Esophagus muscularis mucosa (tissue), 4 donors: Measurements from ENCODE around the gene RASAL2. TPM values are rescaled to one million over a fixed set of nuclear protein-coding genes. Genes with fewer than 3 reads are reported as not detected.

Experiments used
- DNase-seq: peaks from one replicate; pipeline ENCODE4 v3.0.0-alpha.2; 2017; ENCODE audit errors: extremely low spot score
- H3K27ac ChIP-seq, 4 donors: fragments of 200-600 bp; sonication (generic); replicated peaks in 1 of 4; 1 replicate in 3 of 4; 2 replicates in 1 of 4; pipeline ENCODE4 v1.5.1; 2016 to 2019; ENCODE audit warnings: mild to moderate bottlenecking in 1 of 4
- H3K27me3 ChIP-seq, 4 donors: fragments of 200-600 bp; sonication (generic); one replicate each; pipeline versions ENCODE4 v1.5.1 to v1.6.0; 2016 to 2019
- H3K36me3 ChIP-seq, 4 donors: fragments of 200-600 bp; sonication (generic); one replicate each; pipeline ENCODE4 v1.5.1; 2016 to 2019
- H3K4me1 ChIP-seq, 4 donors: fragments of 200-600 bp; sonication (generic); one replicate each; pipeline ENCODE4 v1.5.1; 2016 to 2019
- H3K4me3 ChIP-seq, 4 donors: fragments of 200-600 bp; sonication (generic); 1 replicate in 2 of 4; 2 replicates in 2 of 4; pipeline ENCODE4 v1.5.1; 2016 to 2019; ENCODE audit warnings: mild to moderate bottlenecking in 4 of 4, moderate library complexity in 1 of 4
- H3K9me3 ChIP-seq, 4 donors: fragments of 200-600 bp; sonication (generic); 1 replicate in 3 of 4; 2 replicates in 1 of 4; pipeline ENCODE4 v1.5.1; 2016 to 2019
- EP300 ChIP-seq: sonication (generic); formaldehyde crosslinking; IDR thresholded peaks from one replicate; pipeline ENCODE4 v1.6.1; 2017; ENCODE audit warnings: antibody characterized with exemption
- POLR2A ChIP-seq: fragments of 450-650 bp; IDR thresholded peaks from one replicate; pipeline ENCODE4 v1.6.1; 2017; ENCODE audit warnings: antibody characterized with exemption, moderate library complexity, mild to moderate bottlenecking, low read depth
- POLR2AphosphoS5 ChIP-seq, 2 donors: sonication (generic); formaldehyde crosslinking; IDR thresholded peaks; one replicate each; pipeline ENCODE4 v1.6.1; 2017; ENCODE audit warnings: antibody characterized with exemption in 2 of 2
- WGBS: methylation state at CpG from one replicate; pipeline ENCODE4 v1.1.5; 2018; 5-methylcytosine and 5-hydroxymethylcytosine counted together
- intact Hi-C: fragments of 100-400 bp; cut with DNase I; formaldehyde crosslinking; loops from one replicate; pipeline ENCODE4 v1.15.1; 2023
- total RNA-seq, 4 donors: library from RNA; depleted of rRNA; stranded (reverse); fragments of >200 nt; gene quantifications; one replicate each; pipeline versions ENCODE4 v1.1.0 to v1.2.1, GENCODE V29; 2016
- TF ChIP-seq, protein P1 (sequence below), 3 experiments: fragments of 200-600 bp in 2 of 3; fragments of 450-650 bp in 1 of 3; sonication (generic) in 2 of 3; IDR thresholded peaks; one replicate each; pipeline ENCODE4 v1.5.1; 2017 to 2019; ENCODE audit warnings: antibody characterized with exemption in 3 of 3, mild to moderate bottlenecking in 2 of 3, moderate library complexity in 1 of 3

Gene RASAL2
- total RNA-seq, 4 donors from 2014 or later = 11.6 to 30.0 (median 22.3) TPM

GRCh38 chr1:178461701-178462100 is 367.8 kb downstream of the RASAL2 start:
- intact Hi-C loops = no loop called here
- Histone ChIP-seq H3K36me3 (peaks cover 15 to 49% (median 29%) of the 10 kb centered on the region in 4 donors), H3K9me3 (no peaks in the 10 kb centered on the region), H3K27me3 (no peaks in the 10 kb centered on the region), H3K27ac (no peak overlapping the region), H3K4me1 (peaks cover 0 to 10% (median 0%) of the 10 kb centered on the region in 4 donors), H3K4me3 (no peak overlapping the region)
- TF ChIP-seq, protein P1, sequence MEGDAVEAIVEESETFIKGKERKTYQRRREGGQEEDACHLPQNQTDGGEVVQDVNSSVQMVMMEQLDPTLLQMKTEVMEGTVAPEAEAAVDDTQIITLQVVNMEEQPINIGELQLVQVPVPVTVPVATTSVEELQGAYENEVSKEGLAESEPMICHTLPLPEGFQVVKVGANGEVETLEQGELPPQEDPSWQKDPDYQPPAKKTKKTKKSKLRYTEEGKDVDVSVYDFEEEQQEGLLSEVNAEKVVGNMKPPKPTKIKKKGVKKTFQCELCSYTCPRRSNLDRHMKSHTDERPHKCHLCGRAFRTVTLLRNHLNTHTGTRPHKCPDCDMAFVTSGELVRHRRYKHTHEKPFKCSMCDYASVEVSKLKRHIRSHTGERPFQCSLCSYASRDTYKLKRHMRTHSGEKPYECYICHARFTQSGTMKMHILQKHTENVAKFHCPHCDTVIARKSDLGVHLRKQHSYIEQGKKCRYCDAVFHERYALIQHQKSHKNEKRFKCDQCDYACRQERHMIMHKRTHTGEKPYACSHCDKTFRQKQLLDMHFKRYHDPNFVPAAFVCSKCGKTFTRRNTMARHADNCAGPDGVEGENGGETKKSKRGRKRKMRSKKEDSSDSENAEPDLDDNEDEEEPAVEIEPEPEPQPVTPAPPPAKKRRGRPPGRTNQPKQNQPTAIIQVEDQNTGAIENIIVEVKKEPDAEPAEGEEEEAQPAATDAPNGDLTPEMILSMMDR (IDR thresholded peaks at IDR 0.05) = no peak
- TF ChIP-seq POLR2A (no peak), EP300 (no peak), POLR2AphosphoS5 (IDR thresholded peaks at IDR 0.05) (no peak)
- 79% methylated on average over 4 of the region's 4 CpGs for WGBS
- DNase-seq = no peak

GRCh38 chr1:178464141-178464540 is 370.2 kb downstream of the RASAL2 start:
- H3K36me3 ChIP-seq = peaks cover 3 to 50% (median 31%) of the 10 kb centered on the region in 4 donors
- intact Hi-C loops = no loop called here
- no peaks in the 10 kb centered on the region for H3K9me3 ChIP-seq
- DNase-seq = no peak
- peaks cover 0 to 10% (median 0%) of the 10 kb centered on the region in 4 donors for H3K4me1 ChIP-seq
- TF ChIP-seq, protein P1 (IDR thresholded peaks at IDR 0.05) = no peak
- TF ChIP-seq EP300 (no peak), POLR2A (no peak), POLR2AphosphoS5 (IDR thresholded peaks at IDR 0.05) (no peak)
- no peak overlapping the region for H3K27ac ChIP-seq
- 100% methylated on average over 1 of the region's 1 CpG for WGBS
- no peaks in the 10 kb centered on the region for H3K27me3 ChIP-seq
- H3K4me3 ChIP-seq = no peak overlapping the region

DNA sequence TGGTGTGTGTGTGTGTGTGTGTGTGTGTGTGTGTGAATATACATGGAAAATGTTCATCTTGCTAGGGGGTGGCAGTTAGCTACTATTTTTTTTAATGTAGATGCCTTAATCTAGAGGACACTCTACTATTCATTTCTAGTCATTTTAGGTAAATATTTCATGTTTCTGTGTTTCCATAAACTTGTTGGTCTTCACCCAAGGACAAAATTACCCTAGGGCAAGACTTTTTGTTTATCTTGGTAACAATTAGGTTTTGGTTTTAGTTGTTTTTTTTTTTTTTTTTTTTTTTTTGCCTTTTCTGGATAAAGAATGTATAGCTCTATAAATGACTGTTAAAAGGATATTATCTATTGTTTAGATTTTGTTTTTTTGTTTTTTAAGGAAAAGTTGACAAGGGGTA is 370.7 kb downstream of the RASAL2 start:
- H3K9me3 ChIP-seq = no peaks in the 10 kb centered on the region
- DNase-seq = no peak
- no peak for TF ChIP-seq POLR2A
- TF ChIP-seq, protein P1 (IDR thresholded peaks at IDR 0.05) = no peak
- TF ChIP-seq EP300 = no peak
- TF ChIP-seq POLR2AphosphoS5 (IDR thresholded peaks at IDR 0.05) = no peak
- intact Hi-C loops = no loop called here
- peaks cover 3 to 53% (median 32%) of the 10 kb centered on the region in 4 donors for H3K36me3 ChIP-seq
- H3K27me3 ChIP-seq = no peaks in the 10 kb centered on the region
- H3K4me3 ChIP-seq = no peak overlapping the region
- no peak overlapping the region for H3K27ac ChIP-seq
- peaks cover 0 to 8% (median 0%) of the 10 kb centered on the region in 4 donors for H3K4me1 ChIP-seq

DNA sequence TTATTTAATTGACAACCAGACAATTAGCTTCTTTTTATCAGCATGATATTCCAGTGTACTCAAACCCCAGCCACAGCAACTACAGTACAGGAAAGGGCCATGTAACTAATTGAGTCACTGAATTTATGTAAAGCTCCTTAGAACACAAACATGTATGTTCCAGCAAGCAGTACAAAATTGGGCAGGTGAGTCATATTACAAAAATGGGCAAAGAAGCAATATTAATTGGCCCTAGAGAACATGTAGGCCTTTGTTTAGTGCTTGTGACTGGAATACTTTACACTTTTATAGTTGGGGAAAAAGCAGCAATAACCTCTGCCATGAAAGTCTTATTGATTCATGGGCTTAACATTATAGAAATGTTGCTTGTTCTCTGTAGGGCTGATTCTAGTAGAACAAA is 371.1 kb downstream of the RASAL2 start:
- H3K4me1 ChIP-seq = peaks cover 0 to 6% (median 0%) of the 10 kb centered on the region in 4 donors
- TF ChIP-seq POLR2AphosphoS5 (IDR thresholded peaks at IDR 0.05) (no peak), EP300 (no peak), POLR2A (no peak)
- TF ChIP-seq, protein P1 (IDR thresholded peaks at IDR 0.05) = no peak
- H3K4me3 ChIP-seq = no peak overlapping the region
- DNase-seq = no peak
- intact Hi-C loops = no loop called here
- no peaks in the 10 kb centered on the region for H3K9me3 ChIP-seq
- no peaks in the 10 kb centered on the region for H3K27me3 ChIP-seq
- peaks cover 3 to 55% (median 32%) of the 10 kb centered on the region in 4 donors for H3K36me3 ChIP-seq
- H3K27ac ChIP-seq = no peak overlapping the region

DNA sequence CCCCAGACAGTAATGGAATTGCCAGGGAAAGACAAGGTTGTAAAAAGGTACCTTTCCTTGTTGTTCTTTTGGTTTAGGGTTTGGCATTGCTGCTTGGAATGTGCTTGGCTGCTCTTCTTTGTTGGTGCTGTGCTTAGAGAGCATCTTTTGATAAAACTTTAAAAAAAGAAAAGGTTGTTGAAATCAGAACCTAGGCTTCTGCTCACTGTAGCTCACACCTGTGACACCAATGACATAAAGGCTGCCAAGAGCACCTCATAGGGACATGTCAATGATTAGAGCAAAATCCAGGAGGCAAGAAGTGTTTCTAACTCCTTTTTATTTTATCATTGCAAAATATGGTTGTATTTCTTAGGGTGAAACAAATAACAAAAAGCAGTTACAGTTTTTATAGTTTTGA is 373.9 kb downstream of the RASAL2 start:
- Histone ChIP-seq H3K9me3 (no peaks in the 10 kb centered on the region), H3K27me3 (no peaks in the 10 kb centered on the region), H3K4me3 (no peak overlapping the region), H3K4me1 (no peaks in the 10 kb centered on the region), H3K36me3 (peaks cover 4 to 78% (median 36%) of the 10 kb centered on the region in 4 donors), H3K27ac (no peak overlapping the region)
- no peak for TF ChIP-seq EP300
- no peak for DNase-seq
- intact Hi-C loops = no loop called here
